Tibial nerve (tissue), 4 donors: Measurements from ENCODE around the gene STUM.

ENCODE experiments used
- EP300 ChIP-seq, 2 donors: sonication (generic); formaldehyde crosslinking; IDR thresholded peaks; one replicate each; pipeline ENCODE4 v1.6.1; 2017; ENCODE audit warnings: antibody characterized with exemption in 2 of 2, mild to moderate bottlenecking in 1 of 2
- POLR2A ChIP-seq, 2 donors: fragments of 450-650 bp; IDR thresholded peaks; one replicate each; pipeline ENCODE4 v1.6.1; 2017; ENCODE audit warnings: antibody characterized with exemption in 2 of 2, mild to moderate bottlenecking in 2 of 2, moderate library complexity in 2 of 2
- TF ChIP-seq, protein P1 (sequence below), 5 experiments: fragments of 200-600 bp in 3 of 5; fragments of 450-650 bp in 2 of 5; sonication (generic) in 3 of 5; IDR thresholded peaks; one replicate each; pipeline ENCODE4 v1.5.1; 2016 to 2019; ENCODE audit warnings: antibody characterized with exemption in 5 of 5, mild to moderate bottlenecking in 3 of 5, moderate library complexity in 2 of 5

DNA sequence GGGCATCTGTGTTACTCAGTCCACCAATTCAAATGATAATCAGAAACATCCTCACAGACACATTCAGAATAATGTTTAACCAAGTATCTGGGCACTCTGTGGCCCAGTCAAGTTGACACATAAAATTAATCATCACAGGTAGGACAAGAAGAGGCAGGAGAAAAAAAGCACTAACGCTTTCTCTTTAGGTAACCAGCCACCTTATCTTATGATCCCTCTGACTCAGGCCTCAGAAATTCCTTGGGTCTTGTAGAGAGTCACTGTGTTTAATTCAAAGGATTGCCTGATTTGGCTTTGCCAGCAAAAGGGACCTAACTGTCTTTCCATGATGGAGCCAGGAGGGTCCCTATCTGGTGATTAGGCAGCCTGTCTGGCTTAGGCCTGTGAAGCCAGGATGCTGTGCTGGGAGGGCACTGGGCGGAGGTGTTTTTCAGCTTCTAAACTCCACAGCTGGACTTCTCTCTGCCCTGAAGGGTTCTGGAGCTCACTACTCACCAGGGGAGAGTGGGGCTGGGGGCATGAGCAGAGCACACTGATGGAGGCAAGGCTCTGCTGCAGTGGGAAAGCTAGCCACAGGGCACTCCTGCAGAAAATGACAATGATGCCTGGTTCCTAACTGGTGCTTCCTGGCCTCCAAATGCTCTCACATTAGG, 36.4 kb upstream of the STUM start:
- TF ChIP-seq, protein P1, sequence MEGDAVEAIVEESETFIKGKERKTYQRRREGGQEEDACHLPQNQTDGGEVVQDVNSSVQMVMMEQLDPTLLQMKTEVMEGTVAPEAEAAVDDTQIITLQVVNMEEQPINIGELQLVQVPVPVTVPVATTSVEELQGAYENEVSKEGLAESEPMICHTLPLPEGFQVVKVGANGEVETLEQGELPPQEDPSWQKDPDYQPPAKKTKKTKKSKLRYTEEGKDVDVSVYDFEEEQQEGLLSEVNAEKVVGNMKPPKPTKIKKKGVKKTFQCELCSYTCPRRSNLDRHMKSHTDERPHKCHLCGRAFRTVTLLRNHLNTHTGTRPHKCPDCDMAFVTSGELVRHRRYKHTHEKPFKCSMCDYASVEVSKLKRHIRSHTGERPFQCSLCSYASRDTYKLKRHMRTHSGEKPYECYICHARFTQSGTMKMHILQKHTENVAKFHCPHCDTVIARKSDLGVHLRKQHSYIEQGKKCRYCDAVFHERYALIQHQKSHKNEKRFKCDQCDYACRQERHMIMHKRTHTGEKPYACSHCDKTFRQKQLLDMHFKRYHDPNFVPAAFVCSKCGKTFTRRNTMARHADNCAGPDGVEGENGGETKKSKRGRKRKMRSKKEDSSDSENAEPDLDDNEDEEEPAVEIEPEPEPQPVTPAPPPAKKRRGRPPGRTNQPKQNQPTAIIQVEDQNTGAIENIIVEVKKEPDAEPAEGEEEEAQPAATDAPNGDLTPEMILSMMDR (IDR thresholded peaks at IDR 0.05) = no peak
- no peak for TF ChIP-seq POLR2A (IDR thresholded peaks at IDR 0.05)
- TF ChIP-seq EP300 (IDR thresholded peaks at IDR 0.05) = no peak
